Mesenteric fat pad (tissue), 1 donor: ENCODE results near the gene SYS1. TPM values are rescaled to one million over a fixed set of nuclear protein-coding genes. Genes with fewer than 3 reads are reported as not detected.

Experiments
- DNase-seq: peaks from one replicate; pipeline ENCODE4 v3.0.0-alpha.2; 2020; ENCODE audit warnings: low spot score
- total RNA-seq: library from RNA; stranded (reverse); fragmentation: NEBNext Ultra II Directional; extraction: Animal tissue kit (Norgen Biotek cat#: 25700); gene quantifications from one replicate; pipeline ENCODE4 v1.2.1, GENCODE V29; 2021
- donor health status: DM: yes; HTN: yes; CAD: no.

The SYS1 gene
- total RNA-seq, 1 donor from 2014 or later, result 23.8 TPM

DNA sequence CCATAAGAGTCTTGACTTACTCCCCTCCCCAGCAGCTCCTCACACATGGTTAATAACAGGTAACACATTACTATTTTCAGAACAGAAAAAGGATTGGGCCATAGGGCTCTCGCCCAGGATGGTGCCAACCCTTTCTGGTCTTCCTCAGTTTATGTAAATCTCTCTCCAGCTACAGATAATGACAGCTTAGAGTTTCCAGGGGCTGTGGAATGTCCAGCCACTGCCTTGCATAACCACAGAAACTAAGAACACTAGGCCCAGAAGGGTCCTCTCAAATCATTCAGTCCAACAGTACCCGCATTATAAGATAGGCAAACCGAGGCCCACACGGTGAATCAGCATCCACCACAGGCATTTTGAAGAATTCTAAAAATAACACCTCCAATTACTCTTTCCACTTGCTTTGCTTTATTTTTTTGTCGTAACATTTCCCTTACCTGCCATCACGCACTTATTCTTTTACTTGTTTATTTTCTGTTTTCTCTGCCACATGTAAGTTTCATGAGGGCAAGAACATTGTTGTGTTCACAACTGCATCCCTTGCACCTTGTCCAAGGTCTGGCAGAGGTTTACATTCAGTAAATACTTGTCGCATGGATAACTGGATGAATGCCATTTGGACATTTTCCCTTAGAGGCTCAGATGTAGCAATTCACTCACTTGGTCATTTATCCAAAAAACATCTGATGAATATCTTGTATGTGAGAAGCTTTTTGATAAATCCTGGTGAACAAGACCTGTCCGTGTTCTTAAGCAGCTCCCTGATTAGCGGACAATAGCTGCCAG, 8.3 kb upstream of the SYS1 start:
- DNase-seq, result peak; percentile 55

DNA sequence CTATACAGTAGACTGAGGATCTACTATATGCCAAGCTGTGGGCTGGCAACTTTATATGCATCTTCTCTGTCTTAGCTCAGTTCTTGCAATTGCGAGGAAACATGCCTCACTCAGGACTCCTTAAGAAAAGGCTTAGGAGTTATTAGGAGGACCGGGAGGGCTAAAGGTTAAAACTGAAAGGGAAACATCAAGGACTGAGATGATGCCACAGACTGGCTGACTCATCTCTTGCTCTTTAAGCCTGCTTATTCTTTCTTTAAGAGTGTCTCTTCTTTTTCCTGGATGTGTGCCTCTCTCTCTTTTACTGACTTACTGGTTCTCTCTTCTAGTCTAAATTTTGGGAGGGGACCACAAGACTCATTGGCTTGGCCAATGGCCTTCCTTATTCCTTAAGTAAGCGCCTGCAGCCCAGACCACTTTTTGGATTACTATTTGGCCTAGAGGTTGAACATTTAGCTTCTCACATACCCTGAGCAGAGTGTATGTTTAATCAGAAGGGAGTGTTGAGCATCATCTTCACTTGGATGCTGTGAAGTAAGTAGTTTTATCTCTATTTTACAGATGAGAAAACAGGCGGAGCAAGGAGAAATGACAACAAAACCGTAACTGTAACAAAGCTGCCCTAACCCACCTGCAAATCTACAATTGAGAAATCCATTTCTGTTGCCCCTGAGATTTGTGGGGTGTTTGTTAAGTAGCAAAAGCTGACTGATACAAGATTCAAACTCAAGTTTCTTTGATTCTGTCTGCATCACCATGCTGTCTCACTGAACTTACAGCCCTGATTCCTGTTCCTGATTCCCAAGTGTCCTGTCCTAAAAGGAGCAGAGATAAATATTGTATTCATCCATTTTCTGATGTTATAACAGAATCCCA, 7.5 kb upstream of the SYS1 start:
- no peak for DNase-seq

DNA sequence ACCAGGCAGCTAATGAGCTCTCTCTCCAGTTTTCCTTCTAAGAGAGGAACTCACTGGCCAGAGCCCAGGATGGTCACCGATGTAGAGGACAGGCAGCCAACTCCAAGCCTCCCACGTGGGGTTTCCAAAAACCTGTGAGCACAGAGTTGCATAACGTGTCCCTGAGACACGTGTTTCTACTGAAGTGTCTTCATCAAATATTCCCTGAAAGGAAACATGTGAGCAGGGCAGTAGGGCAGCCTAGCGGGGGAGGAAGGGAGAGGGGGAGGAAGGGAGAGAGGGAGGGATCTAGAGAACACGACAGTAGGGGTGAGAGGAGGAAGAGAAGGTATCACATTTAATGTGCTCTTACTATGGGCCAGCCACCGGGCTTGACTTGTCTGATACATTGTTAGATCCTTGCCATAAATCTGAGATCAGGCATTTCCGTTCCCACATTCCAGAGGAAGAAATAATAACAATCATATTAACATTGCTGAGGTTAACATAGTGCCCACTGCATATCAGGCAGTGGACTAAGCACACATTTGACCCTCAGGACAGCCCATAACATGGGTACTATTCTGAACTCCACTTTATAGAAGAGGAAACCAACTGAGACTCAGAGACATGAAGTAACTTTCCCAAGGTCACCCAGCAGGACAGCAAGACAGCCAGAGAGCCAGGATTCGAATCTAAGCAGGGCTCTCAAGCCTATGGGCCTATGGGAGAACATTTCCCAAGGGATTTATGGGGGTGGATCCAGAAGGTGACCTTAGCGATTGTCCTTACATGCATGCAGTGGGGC, 4.5 kb upstream of the SYS1 start:
- DNase-seq, result no peak

DNA sequence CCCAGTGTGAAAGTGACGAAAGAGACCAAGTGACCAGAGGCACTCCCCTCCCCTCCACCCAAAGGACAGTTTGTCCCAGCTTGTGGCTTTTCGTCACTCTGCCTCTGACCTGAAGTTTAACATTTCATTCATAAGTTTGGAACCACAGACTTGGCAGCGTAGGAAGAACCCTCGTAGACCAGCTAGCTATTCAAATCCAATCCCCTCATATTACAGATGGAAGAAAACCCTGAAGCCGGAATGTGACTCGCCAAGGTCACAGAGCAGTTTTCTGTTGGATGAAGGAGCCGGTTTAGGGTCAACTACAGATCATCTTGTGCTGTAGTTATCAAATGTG, 3.9 kb upstream of the SYS1 start:
- no peak for DNase-seq

DNA sequence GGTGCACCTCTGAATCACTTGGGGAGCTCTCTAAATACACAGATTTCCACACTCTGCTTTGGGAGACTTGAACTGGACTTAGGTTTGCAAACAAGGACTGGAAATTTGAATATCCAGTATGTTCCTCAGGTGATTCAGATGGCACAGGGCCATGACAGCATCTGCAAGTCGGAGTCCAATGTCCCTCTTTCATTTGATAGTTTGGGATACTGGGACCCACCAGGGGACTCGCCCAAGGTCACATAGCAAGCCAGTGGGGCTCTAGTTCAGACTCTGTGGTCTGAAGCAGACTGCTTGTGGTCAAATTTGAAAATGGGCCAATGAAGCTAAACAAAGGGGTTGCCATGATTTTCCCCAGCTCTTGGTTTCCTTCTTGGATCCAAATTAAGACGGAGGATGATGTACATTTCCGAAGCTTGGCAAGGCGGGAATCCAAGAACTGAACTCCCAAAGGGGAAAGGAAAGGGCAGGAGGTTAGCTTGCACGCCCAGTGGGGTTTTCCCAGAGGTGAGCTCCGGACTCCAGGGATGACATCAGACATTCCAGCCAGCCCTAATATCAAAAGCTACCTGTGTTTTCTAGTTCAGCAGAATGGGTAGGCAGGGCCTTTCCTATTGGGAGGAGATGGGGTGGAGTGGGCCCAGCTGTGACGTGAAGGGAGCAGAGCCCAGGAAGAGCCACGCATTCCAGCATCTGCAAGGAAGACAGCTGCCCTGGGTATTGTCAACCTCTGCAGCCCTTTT, 3.4 kb upstream of the SYS1 start:
- no peak for DNase-seq

DNA sequence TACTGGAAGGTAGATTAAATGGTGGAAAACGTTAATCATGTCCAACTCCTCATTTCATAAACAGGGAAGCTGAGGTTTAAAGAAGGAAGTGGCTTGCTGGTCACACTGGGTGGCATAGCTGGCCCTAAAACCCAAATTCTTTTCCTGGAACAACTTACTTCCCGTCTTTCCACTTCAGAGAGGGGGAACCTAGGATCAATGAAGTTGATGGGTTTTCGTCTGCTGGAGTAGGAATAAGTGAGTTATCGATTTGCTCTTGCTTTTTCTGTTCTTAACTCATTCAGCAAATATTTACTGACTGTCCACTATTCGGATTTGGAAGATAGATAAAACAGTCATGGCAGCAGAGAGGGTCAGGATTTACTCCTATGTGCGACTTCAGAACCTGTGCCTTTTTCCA, 1.2 kb upstream of the SYS1 start:
- no peak for DNase-seq

DNA sequence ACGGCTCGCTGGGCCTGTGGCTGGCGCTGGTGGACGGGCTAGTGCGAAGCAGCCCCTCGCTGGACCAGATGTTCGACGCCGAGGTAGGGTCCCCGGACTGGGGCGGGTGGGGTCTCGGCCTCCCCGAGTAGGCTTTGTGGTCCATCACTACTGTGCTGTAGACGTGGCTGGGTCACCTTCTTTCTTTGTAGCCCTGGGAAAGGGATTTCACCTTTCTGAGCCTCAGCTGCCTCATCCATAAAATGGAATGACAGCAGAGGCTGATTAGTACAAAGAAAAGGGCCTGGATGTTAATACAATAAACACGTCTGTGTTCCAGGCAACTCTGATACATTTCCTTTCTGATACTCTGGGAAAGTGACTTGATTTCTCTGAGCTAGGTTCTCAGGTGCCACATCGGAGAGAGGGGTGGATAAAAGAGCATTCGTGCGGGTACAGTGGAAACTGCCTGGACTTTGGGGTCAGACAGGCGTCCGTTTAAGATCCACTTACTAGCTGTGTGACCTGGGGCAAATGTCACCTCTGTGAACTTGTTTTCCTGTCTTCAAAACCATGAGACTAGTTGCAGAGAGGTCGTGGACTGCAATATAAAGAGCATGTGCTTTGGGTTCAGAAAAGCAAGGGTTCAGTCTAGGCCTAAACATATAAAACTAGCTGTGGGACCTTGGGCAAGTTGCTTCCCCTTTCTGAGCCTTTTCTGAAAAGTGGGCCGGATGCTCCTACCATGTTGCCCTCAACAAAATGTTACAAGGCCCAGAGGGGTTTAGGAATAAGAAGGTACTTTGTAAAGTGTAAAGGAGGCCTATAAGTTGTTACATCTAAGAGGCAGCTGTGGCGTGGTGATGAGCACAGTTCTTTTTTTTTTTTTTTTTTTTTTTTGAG, 896 bp downstream of the SYS1 start:
- DNase-seq, result no peak

DNA sequence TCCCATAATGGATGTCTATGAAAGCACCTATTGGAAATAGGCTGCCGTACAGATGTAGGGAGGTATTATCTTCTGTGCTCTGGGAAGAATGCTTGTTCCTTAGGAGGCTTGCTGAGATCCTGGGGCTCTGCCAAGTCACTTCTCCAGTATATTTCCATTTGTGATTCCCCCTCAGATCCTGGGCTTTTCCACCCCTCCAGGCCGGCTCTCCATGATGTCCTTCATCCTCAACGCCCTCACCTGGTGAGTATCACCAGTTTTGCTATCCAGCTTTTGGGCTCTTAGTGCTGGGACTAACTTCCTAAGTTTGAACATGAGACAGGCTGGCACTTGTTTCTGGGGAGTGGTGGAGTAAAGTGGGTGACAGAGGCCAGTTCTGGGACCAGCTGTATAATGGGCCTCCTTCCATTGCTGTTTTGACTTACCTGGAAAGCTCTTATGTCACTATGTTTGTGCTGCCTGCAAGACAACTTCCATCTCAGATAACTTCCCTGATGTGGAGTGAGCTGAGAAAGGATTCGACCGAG, 2.6 kb downstream of the SYS1 start:
- no peak for DNase-seq

DNA sequence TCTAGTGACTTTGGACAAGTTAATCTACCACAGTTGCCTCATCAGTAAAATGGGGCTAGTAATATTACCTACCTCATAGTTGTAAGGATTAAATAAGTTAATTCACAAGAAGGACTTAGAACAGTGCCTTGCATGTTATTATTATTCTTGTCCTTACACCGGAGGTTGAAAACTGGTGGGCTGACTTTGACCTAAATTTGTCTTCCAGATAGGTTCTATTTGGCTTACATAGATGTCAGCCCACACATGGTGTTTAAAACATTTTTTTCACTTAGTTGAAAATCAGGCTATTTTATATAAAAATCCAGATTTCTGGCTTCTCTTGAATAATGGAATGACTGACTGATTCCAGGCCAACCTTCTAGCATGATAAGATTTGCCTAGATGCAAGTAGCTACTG, 3.2 kb downstream of the SYS1 start:
- no peak for DNase-seq

DNA sequence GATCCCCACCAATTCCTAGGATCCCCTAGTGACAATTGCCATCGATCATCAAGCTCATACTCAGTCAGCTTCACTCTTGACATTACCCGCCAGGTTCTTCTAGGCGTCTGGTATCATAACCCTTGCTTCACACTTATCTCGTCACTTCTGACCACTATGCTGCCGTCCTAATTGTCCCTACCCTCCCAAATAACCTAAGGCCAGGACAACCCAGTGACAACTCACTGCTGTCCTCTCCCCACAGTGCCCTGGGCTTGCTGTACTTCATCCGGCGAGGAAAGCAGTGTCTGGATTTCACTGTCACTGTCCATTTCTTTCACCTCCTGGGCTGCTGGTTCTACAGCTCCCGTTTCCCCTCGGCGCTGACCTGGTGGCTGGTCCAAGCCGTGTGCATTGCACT, 3.7 kb downstream of the SYS1 start:
- no peak for DNase-seq

DNA sequence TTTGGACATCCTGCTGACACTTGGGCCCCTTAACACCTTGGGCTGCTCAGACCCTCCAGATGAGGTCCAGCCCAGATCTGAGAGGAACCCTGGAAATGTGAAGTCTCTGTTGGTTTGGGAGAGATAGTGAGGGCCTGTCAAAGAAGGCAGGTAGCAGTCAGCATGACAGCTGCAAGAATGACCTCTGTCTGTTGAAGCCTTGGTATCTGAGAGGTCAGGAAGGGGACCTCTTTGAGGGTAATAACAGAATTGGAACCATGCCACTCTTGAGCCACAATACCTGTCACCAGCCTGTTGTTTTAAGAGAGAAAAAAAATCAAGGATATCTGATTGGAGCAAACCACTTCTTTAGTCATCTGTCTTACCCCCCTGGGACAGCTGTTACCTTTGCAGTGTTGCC, 4.2 kb downstream of the SYS1 start:
- no peak for DNase-seq

DNA sequence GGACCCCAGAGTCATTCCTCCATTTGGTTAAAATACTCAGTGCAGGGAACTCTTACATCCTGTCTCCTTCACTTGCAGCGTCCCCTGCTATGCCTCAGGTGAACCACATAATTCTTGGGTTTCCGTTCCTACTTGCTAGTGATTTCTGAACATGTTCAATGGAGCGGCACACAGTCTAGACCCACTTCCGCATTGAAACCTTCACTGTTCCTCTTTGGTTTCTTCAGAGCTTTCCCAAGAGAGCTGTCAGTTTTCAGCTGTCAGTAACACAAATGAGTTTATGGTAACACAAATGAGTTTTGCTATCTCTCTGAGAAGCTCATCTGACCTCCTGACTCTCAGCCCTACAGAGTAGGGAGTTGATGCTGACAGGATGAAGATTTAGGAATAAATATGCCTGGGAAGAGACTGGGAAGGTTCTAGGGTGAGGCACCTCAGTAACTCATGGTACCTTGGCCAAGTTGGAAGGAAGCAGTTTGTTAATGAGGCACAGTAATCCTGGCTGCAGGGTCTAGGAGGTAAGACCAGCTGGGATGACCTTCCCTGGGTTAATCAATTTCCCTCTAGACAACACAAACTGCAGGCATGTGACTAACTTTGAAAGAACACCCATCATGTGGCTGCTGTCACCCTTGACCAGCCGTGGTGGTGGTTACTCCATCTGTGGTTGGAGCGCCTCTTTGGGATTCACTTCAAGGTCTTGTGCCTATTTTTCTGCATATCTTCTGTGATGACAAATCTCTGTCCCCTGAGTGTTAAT, 5.4 kb downstream of the SYS1 start:
- no peak for DNase-seq

DNA sequence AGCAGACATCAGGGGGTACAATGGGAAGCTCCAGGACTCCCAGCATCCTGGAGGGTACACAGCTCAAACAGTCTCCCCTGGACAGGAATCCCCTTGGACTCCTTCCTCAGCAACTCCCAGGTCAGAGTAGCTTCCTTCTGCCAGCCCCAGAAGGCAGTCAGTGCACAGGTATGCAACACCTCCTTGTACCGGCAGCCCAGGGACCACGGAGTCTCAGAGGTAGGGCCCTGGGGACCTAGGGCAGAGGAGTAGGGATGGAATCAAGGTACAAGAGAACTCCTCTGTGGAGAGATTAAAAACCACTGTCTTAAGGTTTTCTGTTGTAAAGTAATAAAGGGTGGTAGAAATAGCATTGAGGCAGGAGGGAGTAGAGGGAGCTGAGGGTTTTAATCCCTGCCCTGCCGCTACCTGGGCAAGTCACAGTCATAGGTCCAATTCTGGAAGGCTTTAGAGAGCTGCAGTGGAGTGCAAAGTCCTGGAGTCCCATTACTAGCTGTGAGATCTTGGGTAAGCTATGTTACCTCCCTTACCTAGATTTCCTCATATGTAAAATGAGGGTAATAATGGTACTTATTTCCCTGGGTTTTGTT, 7.7 kb downstream of the SYS1 start:
- no peak for DNase-seq

DNA sequence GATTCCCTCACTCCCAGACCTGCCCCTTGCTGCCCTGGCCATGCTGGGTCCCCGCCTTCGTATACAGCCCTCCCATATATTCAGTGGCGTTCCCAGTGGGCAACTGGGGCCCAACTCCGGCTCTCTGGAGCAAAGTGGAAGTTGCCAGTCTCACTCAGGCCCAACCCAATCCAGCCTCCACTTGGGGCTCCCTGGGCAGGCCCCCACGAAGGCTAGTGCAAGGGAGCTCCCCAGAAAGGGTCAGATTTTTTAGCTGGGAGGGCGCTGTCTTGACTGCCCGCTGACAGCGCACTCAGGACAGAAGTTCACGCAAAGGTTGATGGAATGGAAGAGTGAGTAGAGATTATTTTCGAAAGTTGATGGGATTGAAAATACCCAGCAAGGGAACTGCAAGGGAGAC, 9.3 kb downstream of the SYS1 start:
- no peak for DNase-seq

DNA sequence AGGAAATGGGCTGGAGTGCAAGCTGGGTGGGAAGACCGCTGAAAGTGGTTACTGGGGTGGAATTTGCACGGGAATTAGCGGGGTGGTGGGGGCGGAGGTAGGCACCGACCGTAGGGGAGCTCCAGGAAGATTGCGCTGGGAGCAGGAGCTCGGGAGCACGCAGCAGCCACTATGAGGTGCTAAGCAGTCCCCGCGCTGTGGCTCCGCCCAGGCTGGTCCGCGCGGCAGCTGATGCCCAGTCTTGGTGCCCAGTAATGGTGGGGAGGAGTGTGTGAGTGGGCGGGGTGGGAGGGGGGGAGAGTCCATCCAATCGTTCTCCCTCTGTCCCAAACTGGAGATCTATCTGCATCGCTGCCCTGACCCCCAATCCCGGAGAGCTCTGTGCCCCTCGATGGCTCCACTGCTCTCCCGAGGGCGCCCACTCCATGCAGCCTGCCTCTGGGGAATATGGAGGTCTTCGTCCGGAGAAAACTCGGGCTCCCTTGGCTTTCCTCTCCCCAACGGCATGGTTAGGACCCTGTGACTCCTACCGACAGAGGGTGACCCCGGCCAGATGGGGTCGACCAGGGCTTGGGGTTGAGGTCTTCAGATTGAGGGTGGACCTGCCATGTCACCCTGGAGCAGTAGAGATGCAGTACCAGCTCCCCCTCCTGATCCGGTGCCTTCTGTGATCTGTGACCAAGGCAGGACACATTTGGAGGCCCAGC, 9.8 kb downstream of the SYS1 start:
- DNase-seq, result no peak

DNA sequence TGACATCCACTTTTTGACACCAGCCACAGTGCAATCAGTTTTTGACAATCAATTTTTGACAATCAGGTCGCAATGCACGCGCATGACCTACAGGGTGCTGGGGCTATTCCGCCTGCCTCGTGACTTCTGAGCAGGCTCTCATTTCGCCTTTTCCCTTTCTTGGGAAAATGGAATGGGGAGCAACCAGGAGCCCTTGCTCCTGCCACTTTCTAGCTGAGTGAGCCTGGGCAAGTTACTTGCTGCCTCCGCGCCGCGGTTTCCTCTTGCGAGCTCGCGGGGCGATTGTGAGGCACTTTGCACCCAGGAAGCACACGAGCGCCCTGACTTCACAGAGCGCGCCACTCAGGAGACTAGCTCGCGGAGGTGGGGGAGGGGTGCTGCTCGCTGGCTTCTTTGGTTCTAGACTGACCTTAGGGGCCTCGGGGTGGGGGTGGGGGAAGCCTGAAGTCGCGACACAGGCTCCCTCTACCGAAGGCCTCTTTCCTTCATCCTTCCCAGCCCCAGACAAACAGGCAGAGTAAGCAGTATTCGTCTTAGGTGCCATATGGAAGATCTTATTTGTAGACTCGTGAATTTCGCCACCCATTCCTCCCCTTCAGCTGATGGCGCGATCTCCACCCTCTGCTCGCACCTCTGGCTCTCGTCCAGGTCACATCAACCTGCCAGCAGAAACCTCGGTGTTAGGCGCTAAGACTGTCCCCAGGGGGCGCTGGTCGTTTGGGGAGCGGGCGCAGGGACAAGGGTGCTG, 10.6 kb downstream of the SYS1 start:
- DNase-seq, result peak; percentile 96

DNA sequence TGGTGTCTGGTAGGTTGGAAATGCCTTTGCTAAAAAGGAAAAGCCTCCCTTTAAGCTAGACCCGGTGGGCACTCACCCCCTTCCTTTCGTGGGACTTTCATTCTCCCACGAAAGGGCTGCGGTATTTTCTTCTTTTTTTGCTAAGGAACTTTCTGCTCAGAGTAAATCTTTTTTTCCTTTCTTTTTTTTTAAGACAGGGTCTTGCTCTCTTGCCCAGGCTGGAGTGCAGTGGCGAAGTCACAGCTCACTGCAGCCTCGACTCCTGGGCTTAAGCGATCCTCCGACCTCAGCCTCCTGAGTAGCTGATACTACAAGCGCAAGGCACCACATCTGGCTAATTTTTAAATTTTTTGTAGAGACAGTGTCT, 11.1 kb downstream of the SYS1 start:
- DNase-seq, result no peak

DNA sequence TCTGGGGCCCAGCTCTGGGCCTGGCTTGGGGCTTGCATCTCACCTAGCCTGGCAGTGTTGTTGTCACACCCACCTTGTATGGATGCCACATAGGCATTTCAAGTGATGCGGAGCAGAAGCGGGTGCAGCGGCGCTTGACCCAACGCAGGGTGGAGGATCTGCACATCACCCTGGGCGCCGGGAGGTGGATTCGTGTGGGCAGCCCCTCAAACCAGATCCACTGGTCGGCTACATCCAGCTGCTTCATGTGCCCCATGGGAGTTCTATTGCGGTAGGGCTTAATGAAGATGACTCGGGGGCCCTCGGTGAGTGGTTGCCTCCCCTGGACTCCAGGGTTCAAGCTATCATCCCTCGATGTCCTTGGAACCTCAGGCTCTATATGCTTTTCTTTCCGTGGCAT, 12.0 kb downstream of the SYS1 start:
- no peak for DNase-seq
